Muscle of leg (tissue), 11 donors: ENCODE measurements around the gene GALNT17. TPM values are rescaled to one million over a fixed set of nuclear protein-coding genes. Genes with fewer than 3 reads are reported as not detected.

Source experiments
- DNase-seq: peaks from one replicate; pipeline ENCODE4 v3.0.0; 2013
- H3K27ac ChIP-seq: one replicate; pipeline ENCODE4 v1.5.1; 2013; ENCODE audit warnings: mild to moderate bottlenecking, low read length, control low read depth
- H3K27me3 ChIP-seq: one replicate; pipeline ENCODE4 v1.6.1; 2013; ENCODE audit warnings: low read length; ENCODE audit not compliant: control insufficient read depth, insufficient read depth
- H3K36me3 ChIP-seq: one replicate; pipeline ENCODE4 v1.6.1; 2013; ENCODE audit warnings: low read length; ENCODE audit not compliant: control insufficient read depth, insufficient read depth
- H3K4me1 ChIP-seq: one replicate; pipeline ENCODE4 v1.6.1; 2013; ENCODE audit warnings: low read length; ENCODE audit not compliant: control insufficient read depth, insufficient read depth
- H3K4me3 ChIP-seq: one replicate; pipeline ENCODE4 v1.5.1; 2013; ENCODE audit warnings: low read length, control low read depth
- H3K9me3 ChIP-seq: replicated peaks from 2 replicates; pipeline ENCODE4 v1.6.1; 2013; ENCODE audit warnings: low read depth, low read length; ENCODE audit not compliant: control insufficient read depth
- WGBS: methylation state at CpG from one replicate; pipeline ENCODE4 v1.1.5; 2013; ENCODE audit warnings: missing lambda C conversion rate; ENCODE audit not compliant: insufficient coverage; 5-methylcytosine and 5-hydroxymethylcytosine counted together
- polyA plus RNA-seq, 8 donors: library from polyadenylated mRNA; unstranded; fragments of 120-200 nt; gene quantifications; one replicate each; pipeline versions ENCODE4 v1.2.1 to v1.2.3, GENCODE V29; 2013; ENCODE audit warnings: inconsistent platforms in 1 of 8, low replicate concordance in 1 of 8; ENCODE audit not compliant: insufficient read length in 8 of 8, insufficient read depth in 1 of 8
- total RNA-seq: library from RNA; stranded (reverse); fragments of 120-200 nt; gene quantifications from one replicate; pipeline ENCODE4 v1.2.4, GENCODE V29; 2013

Gene GALNT17
- total and polyA plus RNA-seq, 9 donors: 22.5 to 40.0 (median 29.5) TPM

DNA sequence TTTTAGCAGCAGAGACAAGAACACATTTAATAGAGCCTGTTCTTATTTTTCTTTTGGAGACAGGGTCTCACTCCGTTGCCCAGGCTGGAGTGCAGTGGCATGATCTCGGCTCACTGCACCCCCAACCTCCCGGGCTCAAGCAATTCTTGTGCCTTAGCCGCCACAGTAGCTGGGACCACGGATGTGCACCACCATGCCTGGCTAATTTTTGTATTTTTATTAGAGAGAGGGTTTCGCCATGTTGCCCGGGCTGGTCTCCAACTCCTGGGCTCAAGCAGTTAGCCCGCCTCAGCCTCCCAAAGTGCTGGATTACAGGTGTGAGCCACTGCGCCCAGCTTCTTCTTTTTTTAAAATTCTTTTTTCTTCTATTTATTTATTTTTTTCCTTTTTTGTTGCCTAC, 23.3 kb downstream of the GALNT17 start:
- H3K9me3 ChIP-seq: no peaks in the 10 kb centered on the region
- 96% methylated on average over 4 of the region's 9 CpGs for WGBS
- H3K27me3 ChIP-seq: no peaks in the 10 kb centered on the region
- no peak for DNase-seq
- H3K4me1 ChIP-seq: no peaks in the 10 kb centered on the region
- no peak overlapping the region for H3K4me3 ChIP-seq
- no peak overlapping the region for H3K27ac ChIP-seq
- peaks cover under 1% of the 10 kb centered on the region for H3K36me3 ChIP-seq

DNA sequence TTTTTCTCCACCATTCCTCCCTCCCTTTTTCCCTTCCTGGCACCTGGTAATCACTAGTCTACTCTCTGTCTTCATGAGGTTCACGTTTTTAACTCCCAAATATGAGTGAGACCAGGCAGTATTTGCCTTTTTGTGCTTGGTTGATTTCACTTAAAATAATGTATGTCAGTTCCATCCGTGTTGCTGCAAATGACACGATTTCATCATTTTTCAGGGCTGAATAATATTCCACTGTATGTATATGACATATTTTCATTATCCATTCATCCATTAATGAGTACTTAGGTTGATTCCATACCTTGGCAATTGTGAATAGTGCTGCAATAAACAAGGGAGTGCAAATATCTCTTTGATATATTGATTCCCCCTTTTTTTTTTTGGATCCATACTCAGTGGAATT, 25.8 kb downstream of the GALNT17 start:
- Histone ChIP-seq H3K27me3 (no peaks in the 10 kb centered on the region), H3K36me3 (no peaks in the 10 kb centered on the region), H3K27ac (no peak overlapping the region), H3K4me1 (no peaks in the 10 kb centered on the region), H3K4me3 (no peak overlapping the region), H3K9me3 (no peaks in the 10 kb centered on the region)
- whole genome bisulfite sequencing: no CpG with 5 or more reads among the region's 3 CpGs
- DNase-seq: no peak

DNA sequence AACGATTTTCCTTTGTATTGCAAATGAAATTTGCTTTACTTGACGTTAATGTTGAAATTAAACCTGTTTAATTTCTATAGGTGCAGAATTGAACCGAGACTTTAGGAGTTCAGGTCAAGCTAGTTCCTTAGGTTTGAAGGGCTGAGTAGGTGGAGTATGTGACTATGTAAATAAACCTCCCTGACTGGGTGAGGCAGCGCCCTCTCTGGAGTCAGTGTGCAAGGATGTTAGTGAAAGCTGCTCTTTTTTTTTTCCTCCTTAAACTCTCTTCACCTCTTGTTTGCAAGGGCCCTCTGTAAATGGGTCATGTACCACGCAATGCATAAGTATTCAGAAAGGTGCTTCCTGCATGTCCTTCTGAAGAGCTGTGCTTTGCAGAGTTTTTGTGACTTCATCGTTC, 33.8 kb downstream of the GALNT17 start:
- no peak for DNase-seq
- Histone ChIP-seq H3K27me3 (no peaks in the 10 kb centered on the region), H3K4me1 (no peaks in the 10 kb centered on the region), H3K27ac (no peak overlapping the region), H3K36me3 (no peaks in the 10 kb centered on the region), H3K9me3 (no peaks in the 10 kb centered on the region), H3K4me3 (no peak overlapping the region)
- 93% methylated on average over 4 of the region's 6 CpGs for WGBS

DNA sequence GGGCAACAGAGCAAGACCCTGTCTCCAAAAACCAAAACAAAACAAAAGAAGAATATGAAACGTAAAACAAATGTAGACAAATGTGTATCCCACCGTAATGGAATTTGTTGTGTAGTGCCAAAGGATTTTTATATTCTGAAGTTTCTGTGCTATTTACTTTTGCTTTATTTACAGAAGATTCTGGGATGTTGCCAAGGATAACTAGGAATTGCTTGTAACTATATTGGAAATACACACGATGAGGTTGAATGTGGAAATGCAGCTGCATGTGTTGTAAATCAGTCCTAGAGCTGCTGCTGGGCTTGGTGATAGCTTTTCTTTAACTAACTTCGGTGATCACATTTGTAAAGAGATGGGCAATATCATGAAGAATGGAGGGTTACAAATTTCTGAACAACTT, 39.5 kb downstream of the GALNT17 start:
- Histone ChIP-seq H3K9me3 (no peaks in the 10 kb centered on the region), H3K27me3 (no peaks in the 10 kb centered on the region), H3K27ac (no peak overlapping the region), H3K4me3 (no peak overlapping the region), H3K4me1 (peaks cover 2% of the 10 kb centered on the region), H3K36me3 (no peaks in the 10 kb centered on the region)
- peak; percentile 90 for DNase-seq
- WGBS: 43% methylated on average over 1 of the region's 4 CpGs

DNA sequence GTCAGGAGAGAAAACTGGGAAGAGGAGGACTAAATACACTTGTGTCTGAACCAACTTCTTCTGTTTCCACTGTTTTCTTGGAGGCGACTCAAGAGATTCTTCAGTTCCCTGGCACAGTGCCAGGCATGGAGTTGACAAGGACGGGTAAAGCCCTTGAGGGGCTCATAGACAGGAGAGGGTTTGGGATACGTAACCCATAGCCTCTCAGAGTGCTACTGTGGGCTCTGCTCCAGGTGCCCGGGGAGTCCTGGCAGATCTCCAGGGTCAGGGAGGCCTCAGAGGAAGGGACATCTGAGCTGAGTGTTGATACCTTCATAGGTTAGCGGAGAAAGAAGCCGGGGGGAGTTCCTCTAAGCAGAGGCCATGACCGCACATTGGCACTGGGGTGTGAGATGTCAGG, 42.0 kb downstream of the GALNT17 start:
- Histone ChIP-seq H3K36me3 (no peaks in the 10 kb centered on the region), H3K9me3 (no peaks in the 10 kb centered on the region), H3K4me1 (peaks cover 2% of the 10 kb centered on the region), H3K27ac (no peak overlapping the region), H3K4me3 (no peak overlapping the region), H3K27me3 (no peaks in the 10 kb centered on the region)
- 72% methylated on average over 7 of the region's 7 CpGs for WGBS
- DNase-seq: peak; percentile 78

DNA sequence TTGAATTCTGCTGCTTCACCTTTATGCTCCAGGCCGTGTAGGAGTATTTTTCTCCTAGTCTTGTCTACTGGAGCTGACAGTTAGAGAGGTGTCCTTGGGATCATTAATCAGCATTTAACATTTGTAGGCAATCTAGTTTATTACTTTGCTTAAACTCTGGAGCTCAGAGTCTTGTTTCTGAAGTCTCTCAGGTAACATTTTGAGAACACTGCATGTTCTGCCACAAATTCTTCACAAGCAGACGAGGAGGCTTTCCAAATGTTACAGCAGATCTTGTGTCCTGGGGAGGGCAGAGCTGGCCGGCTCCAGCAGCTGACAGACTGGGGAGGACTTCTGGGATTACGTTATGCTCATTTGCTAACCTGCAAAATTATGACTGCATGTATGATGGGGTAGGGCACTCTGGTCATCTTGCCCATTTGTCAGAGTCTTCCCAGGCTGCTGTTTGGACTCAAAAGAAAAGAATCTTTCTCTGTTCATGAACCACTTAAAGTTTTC, 50.5 kb downstream of the GALNT17 start:
- Histone ChIP-seq H3K4me1 (peaks cover 8% of the 10 kb centered on the region), H3K27ac (no peak overlapping the region), H3K36me3 (no peaks in the 10 kb centered on the region), H3K4me3 (no peak overlapping the region), H3K9me3 (no peaks in the 10 kb centered on the region), H3K27me3 (no peaks in the 10 kb centered on the region)
- WGBS: 50% methylated on average over 2 of the region's 4 CpGs
- no peak for DNase-seq

DNA sequence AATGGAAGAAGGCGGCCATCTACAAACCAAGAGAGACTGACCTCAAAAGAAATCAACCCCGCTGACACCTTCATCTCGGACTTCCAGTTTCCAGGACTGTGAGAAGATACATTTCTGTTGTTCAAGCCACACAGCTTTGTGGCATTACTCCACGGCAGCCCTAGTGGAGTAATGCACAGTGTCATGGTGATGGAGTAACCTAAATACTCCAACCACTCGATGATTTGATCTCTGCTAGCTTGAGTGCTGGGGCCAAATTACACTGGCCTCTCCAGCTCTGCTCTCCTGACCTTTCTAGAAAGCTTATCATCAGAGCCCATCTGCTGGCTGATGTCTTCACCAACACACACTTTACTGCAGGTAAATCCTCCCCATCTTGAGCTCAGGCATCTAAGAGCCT, 52.2 kb downstream of the GALNT17 start:
- WGBS: 92% methylated on average over 2 of the region's 5 CpGs
- Histone ChIP-seq H3K4me3 (no peak overlapping the region), H3K9me3 (no peaks in the 10 kb centered on the region), H3K27ac (no peak overlapping the region), H3K36me3 (no peaks in the 10 kb centered on the region), H3K27me3 (no peaks in the 10 kb centered on the region), H3K4me1 (peaks cover 8% of the 10 kb centered on the region)
- DNase-seq: no peak

DNA sequence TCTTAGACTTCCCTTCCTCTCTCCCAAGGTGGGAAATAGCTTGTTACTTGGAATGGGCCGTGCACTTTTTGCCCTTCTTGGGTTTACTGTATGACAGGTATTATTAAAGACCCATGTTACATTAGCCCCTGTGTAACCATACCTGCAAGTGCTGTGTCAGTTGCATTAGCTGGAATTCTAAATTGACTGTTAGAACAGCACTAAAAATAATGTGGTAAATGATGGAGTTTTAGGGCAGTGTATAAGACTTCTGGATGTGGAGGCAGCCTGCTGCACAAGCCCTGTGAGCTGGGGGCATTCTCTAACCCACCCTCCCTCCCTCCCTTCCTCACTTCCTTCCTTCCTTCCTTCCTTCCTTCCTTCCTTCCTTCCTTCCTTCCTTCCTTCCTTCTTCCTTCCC, 52.7 kb downstream of the GALNT17 start:
- WGBS: no CpG with 5 or more reads among the region's 1 CpG
- Histone ChIP-seq H3K27me3 (no peaks in the 10 kb centered on the region), H3K27ac (no peak overlapping the region), H3K4me3 (no peak overlapping the region), H3K4me1 (peaks cover 8% of the 10 kb centered on the region), H3K36me3 (no peaks in the 10 kb centered on the region), H3K9me3 (no peaks in the 10 kb centered on the region)
- DNase-seq: no peak

DNA sequence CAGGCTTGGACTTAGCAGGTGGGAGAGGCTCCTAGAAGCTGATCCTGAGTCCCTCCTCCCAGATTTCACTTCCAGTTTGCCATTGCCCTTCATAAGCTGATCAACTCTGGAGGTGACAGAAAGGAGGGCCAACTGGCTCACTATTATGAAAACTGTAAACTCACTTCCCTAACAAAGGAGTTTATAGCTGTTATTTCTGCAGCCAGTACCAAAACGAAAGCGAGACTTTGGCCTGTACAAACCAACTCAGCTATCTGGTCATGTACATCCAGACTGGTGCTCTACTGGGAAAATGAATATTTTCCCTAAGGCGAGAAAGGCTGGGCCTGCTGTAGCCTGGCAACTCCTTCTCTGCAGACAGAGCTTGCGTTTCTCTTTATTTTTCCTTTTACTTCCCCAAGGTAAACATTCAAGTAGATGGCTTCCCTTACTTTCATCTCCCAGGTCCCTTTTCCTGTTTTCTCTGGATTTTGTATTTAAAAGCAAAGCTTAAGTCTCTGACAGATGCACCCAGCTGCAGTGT, 54.7 kb downstream of the GALNT17 start:
- Histone ChIP-seq H3K27ac (peak overlapping the region; percentile 35), H3K4me3 (no peak overlapping the region), H3K9me3 (peaks cover 4% of the 10 kb centered on the region), H3K4me1 (peaks cover 8% of the 10 kb centered on the region), H3K36me3 (no peaks in the 10 kb centered on the region), H3K27me3 (no peaks in the 10 kb centered on the region)
- no peak for DNase-seq
- 79% methylated on average over 4 of the region's 4 CpGs for WGBS

DNA sequence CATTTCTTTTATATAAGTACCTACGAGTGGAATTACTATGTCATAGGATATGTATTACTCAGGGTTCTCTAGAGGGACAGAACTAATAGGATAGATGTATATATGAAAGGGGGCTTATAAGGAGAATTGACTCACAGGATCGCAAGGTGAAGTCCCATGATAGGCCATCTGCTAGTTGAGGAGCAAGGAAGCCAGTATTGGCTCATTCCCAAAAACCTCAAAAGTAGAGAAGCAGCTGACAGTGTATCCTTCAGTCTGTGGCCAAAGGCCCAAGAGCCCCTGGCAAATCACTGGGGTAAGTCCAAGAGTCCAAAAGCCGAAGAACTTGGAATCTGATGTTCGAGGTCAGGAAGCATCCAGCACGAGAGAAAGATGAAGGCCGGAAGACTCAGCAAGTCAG, 59.8 kb downstream of the GALNT17 start:
- Histone ChIP-seq H3K27ac (no peak overlapping the region), H3K9me3 (peaks cover 4% of the 10 kb centered on the region), H3K4me3 (no peak overlapping the region), H3K27me3 (no peaks in the 10 kb centered on the region), H3K4me1 (peaks cover 3% of the 10 kb centered on the region), H3K36me3 (no peaks in the 10 kb centered on the region)
- 49% methylated on average over 5 of the region's 6 CpGs for WGBS
- DNase-seq: peak; percentile 38
